A549 (cell line): ENCODE results near the gene MAPK8IP3. TPM values are rescaled to one million over a fixed set of nuclear protein-coding genes. Genes with fewer than 3 reads are reported as not detected.

ENCODE experiments used
- ATAC-seq, 2 experiments: fragments of 200-7000 bp in 1 of 2; fragments of >200 bp in 1 of 2; cut with Nextera tagmentation in 1 of 2; cut with Tn5 transposase in 1 of 2; 3 replicates each; pipeline versions ENCODE4 v1.8.0 to v1.9.1; 2018 to 2020; ENCODE audit warnings: mild to moderate bottlenecking in 1 of 2, moderate library complexity in 1 of 2
- CTCF ChIA-PET: fragments of 300-600 bp; sonication (Branson Sonifier 250); formaldehyde crosslinking; extraction: SDS; loops from one replicate; lab custom pipeline; 2021; ENCODE audit warnings: antibody characterized with exemption, inconsistent platforms; lab: Yijun Ruan, JAX
- POLR2A ChIA-PET: fragments of 350-600 bp; formaldehyde crosslinking; extraction: SDS; loops from one replicate; lab custom pipeline; 2021; ENCODE audit warnings: antibody characterized with exemption, inconsistent platforms; lab: Yijun Ruan, JAX
- DNase-seq, 2 experiments: peaks; one replicate each; pipeline versions ENCODE4 v3.0.0 to v3.0.0-alpha.2; 2011 to 2016; ENCODE audit warnings: low read depth in 1 of 2, low spot score in 1 of 2
- FAIRE-seq: peaks from 2 replicates; lab custom pipeline; 2011; peaks lifted over from hg19 to GRCh38; lab: Jason Lieb, UNC
- H3K27ac ChIP-seq, 2 experiments: fragments of >200 bp; sonication (Bioruptor Twin); formaldehyde crosslinking; 3 replicates each; pipeline ENCODE4 v1.5.1; 2016 to 2017
- H3K4me1 ChIP-seq: fragments of >200 bp; sonication (Bioruptor Twin); formaldehyde crosslinking; 3 replicates; pipeline ENCODE4 v1.6.1; 2016
- H3K4me2 ChIP-seq: fragments of >200 bp; sonication (Bioruptor Twin); formaldehyde crosslinking; 3 replicates; pipeline ENCODE4 v1.6.1; 2016
- H3K4me3 ChIP-seq: fragments of >200 bp; sonication (Bioruptor Twin); formaldehyde crosslinking; 3 replicates; pipeline ENCODE4 v1.5.1; 2016
- H3K9me3 ChIP-seq: fragments of >200 bp; sonication (Bioruptor Twin); formaldehyde crosslinking; 3 replicates; pipeline ENCODE4 v1.6.1; 2016
- CBX8 ChIP-seq: fragments of 200-600 bp; sonication (generic); IDR thresholded peaks from 2 replicates; pipeline ENCODE4 v1.6.1; 2016
- CHD2 ChIP-seq: fragments of 150-350 bp; IDR thresholded peaks from 2 replicates; pipeline ENCODE4 v1.6.1; 2014; ENCODE audit warnings: low read length; ENCODE audit not compliant: partially characterized antibody
- EHF ChIP-seq: fragments of 250-450 bp; sonication (Bioruptor Pico); IDR thresholded peaks from 2 replicates; pipeline ENCODE4 v1.5.0; 2020; ENCODE audit warnings: mild to moderate bottlenecking
- EHMT2 ChIP-seq: fragments of 200-600 bp; sonication (generic); IDR thresholded peaks from 2 replicates; pipeline ENCODE4 v1.6.1; 2016; ENCODE audit warnings: antibody characterized with exemption, low read depth, mild to moderate bottlenecking, moderate library complexity
- ESRRA ChIP-seq: fragments of 150-350 bp; IDR thresholded peaks from 2 replicates; pipeline ENCODE4 v1.6.1; 2014; ENCODE audit warnings: mild to moderate bottlenecking, low read length, borderline replicate concordance
- HDAC2 ChIP-seq: fragments of 200-600 bp; sonication (generic); IDR thresholded peaks from 2 replicates; pipeline ENCODE4 v1.6.1; 2016
- HEYL ChIP-seq: fragments of 250-450 bp; sonication (Bioruptor Pico); IDR thresholded peaks from 2 replicates; pipeline ENCODE4 v1.8.0; 2021; ENCODE audit warnings: mild to moderate bottlenecking, moderate library complexity
- HOXA7 ChIP-seq: fragments of 250-450 bp; sonication (Bioruptor Pico); IDR thresholded peaks from 2 replicates; pipeline ENCODE4 v1.5.0; 2020; ENCODE audit warnings: mild to moderate bottlenecking, moderate library complexity
- JUN ChIP-seq, 2 experiments: fragments of >200 bp; sonication (Bioruptor Twin); formaldehyde crosslinking; IDR thresholded peaks; 2 replicates in 1 of 2; 3 replicates in 1 of 2; pipeline ENCODE4 v1.6.1; 2016 to 2017
- PHF8 ChIP-seq: fragments of 200-600 bp; sonication (generic); IDR thresholded peaks from 2 replicates; pipeline ENCODE4 v1.6.1; 2016; ENCODE audit warnings: low read depth, mild to moderate bottlenecking, antibody characterized with exemption, moderate library complexity, borderline replicate concordance
- POLR2AphosphoS2 ChIP-seq: conservative IDR thresholded peaks from 2 replicates; pipeline ENCODE4 v1.6.1; 2012; ENCODE audit warnings: low read length, improper control_type of control experiment, inconsistent platforms
- RAD21 ChIP-seq, 2 experiments: fragments of >200 bp in 1 of 2; sonication (Bioruptor Twin) in 1 of 2; formaldehyde crosslinking in 1 of 2; IDR thresholded peaks in 1 of 2; conservative IDR thresholded peaks in 1 of 2; 2 replicates in 1 of 2; 3 replicates in 1 of 2; pipeline ENCODE4 v1.6.1; 2012 to 2018; ENCODE audit warnings: inconsistent platforms in 1 of 2
- TFCP2L1 ChIP-seq: fragments of 250-450 bp; sonication (Bioruptor Pico); IDR thresholded peaks from 2 replicates; pipeline ENCODE4 v1.5.0; 2021; ENCODE audit warnings: mild to moderate bottlenecking
- TP53 ChIP-seq: fragments of 250-450 bp; sonication (Bioruptor Pico); IDR thresholded peaks from 2 replicates; pipeline ENCODE4 v1.5.0; 2021; ENCODE audit warnings: mild to moderate bottlenecking, moderate library complexity
- ZNF302 ChIP-seq: fragments of 250-450 bp; sonication (Bioruptor Pico); IDR thresholded peaks from 2 replicates; pipeline ENCODE4 v1.9.0; 2021; ENCODE audit warnings: inconsistent platforms, mild to moderate bottlenecking, moderate library complexity
- WGBS: methylation state at CpG from one replicate; pipeline ENCODE4 v1.1.6; 2017; ENCODE audit errors: missing lambda C conversion rate; 5-methylcytosine and 5-hydroxymethylcytosine counted together
- polyA plus RNA-seq, 4 experiments: library from polyadenylated mRNA; depleted of rRNA in 3 of 4; stranded (reverse); fragments of >200 nt; fragmentation: RNase III in 1 of 4; extraction: RNeasy Plus Mini Kit Qiagen cat#74134 plus additional on column Dnase treatment in 1 of 4; gene quantifications; 2 replicates in 3 of 4; 3 replicates in 1 of 4; pipeline ENCODE4 v1.2.3, GENCODE V29; 2011 to 2017
- TF ChIP-seq, protein P1 (sequence below): IDR thresholded peaks from 2 replicates; pipeline ENCODE4 v1.6.1; 2012
- TF ChIP-seq, protein P2 (sequence below): fragments of 250-450 bp; sonication (Bioruptor Pico); IDR thresholded peaks from 2 replicates; pipeline ENCODE4 v1.5.0; 2020; ENCODE audit warnings: low read depth, mild to moderate bottlenecking, moderate library complexity
- TF ChIP-seq, protein P3 (sequence below): fragments of >200 bp; sonication (Bioruptor Twin); formaldehyde crosslinking; IDR thresholded peaks from 3 replicates; pipeline ENCODE4 v1.5.1; 2016
- TF ChIP-seq, protein P4 (sequence below): fragments of 250-450 bp; sonication (Bioruptor Pico); IDR thresholded peaks from 2 replicates; pipeline ENCODE4 v1.5.0; 2021; ENCODE audit warnings: mild to moderate bottlenecking, moderate library complexity, borderline replicate concordance
- TF ChIP-seq, protein P5 (sequence below): fragments of 200-600 bp; sonication (generic); IDR thresholded peaks from 2 replicates; pipeline ENCODE4 v1.6.1; 2016; ENCODE audit warnings: antibody characterized with exemption, mild to moderate bottlenecking, moderate library complexity

Gene MAPK8IP3
- polyA plus RNA-seq, 2 of the 4 experiments (the other 2 are of a cell fraction): 12.0 to 53.3 TPM

DNA sequence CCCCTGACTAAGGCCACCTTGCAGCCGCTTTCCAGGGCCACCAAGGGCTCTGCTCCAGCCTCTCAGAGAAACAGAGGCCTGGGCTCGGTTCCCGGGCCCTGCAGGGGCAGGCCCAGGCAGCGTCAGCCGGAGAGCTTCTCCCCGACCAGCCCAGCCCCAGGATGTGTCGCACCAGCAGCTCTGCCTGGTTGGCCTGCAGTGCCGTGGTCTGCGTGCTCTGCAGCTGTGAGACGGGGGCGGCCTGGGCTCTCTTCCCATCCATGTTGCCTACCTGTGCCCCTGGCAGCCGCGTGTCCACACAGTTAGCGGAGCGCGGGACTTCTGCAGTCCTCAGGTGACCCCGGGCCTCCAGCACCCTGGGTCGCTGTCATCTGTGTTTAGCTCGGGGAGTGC lies 82.7 kb downstream of the MAPK8IP3 start:
- Histone ChIP-seq H3K27ac (no peak overlapping the region), H3K4me2 (no peak overlapping the region), H3K4me3 (no peak overlapping the region), H3K4me1 (peaks cover 6% of the 10 kb centered on the region; the same call in 1 of the 3 replicates), H3K9me3 (no peaks in the 10 kb centered on the region)
- ATAC-seq (no peak), FAIRE-seq (no peak), DNase-seq (no peak)
- ChIA-PET CTCF (interaction anchor here (0.5 to 1.4 kb wide), 4 partner anchors 11 to 168 kb away, joined by 3 read pairs; partner anchors contain the start of gene MAPK8IP3), POLR2A (no interaction called here)
- TF ChIP-seq, protein P1, sequence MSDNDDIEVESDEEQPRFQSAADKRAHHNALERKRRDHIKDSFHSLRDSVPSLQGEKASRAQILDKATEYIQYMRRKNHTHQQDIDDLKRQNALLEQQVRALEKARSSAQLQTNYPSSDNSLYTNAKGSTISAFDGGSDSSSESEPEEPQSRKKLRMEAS: no peak
- TF ChIP-seq PHF8 (no peak), EHMT2 (no peak), HDAC2 (no peak)
- TF ChIP-seq, protein P2, sequence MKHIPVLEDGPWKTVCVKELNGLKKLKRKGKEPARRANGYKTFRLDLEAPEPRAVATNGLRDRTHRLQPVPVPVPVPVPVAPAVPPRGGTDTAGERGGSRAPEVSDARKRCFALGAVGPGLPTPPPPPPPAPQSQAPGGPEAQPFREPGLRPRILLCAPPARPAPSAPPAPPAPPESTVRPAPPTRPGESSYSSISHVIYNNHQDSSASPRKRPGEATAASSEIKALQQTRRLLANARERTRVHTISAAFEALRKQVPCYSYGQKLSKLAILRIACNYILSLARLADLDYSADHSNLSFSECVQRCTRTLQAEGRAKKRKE (CRISPR knock-in tag): no peak
- WGBS: 87% methylated on average over 10 of the region's 19 CpGs

DNA sequence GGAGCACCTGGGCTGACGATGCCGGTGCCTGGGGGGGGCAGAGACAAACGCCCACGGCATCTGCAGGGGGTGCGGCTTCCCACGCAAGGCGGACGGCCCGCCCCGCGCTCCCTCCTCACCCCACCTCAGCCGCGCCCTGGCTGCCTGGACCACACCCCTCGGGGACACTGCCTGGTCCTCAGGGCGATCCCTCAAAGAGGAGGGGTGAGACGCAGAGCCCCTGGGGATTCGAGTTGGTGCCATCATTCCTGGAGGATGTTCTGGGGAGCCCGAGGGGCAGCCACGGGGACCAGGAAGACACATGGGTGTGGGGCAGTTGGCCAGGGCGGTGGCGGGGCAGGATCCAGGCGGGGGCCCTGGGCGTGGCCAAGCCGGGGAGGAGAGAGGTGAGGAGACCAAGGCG lies 83.6 kb downstream of the MAPK8IP3 start:
- Histone ChIP-seq H3K27ac (no peak overlapping the region), H3K9me3 (no peaks in the 10 kb centered on the region), H3K4me2 (no peak overlapping the region), H3K4me1 (peaks cover 5% of the 10 kb centered on the region; the same call in 1 of the 3 replicates), H3K4me3 (no peak overlapping the region)
- WGBS: 98% methylated on average over 7 of the region's 25 CpGs
- FAIRE-seq (no peak), DNase-seq (no peak), ATAC-seq (no peak)
- ChIA-PET CTCF (interaction anchor here (1.4 kb wide), 1 partner anchor 12 kb away, joined by 3 read pairs; no protein-coding TSS in a partner anchor), POLR2A (no interaction called here)
- TF ChIP-seq, protein P3, sequence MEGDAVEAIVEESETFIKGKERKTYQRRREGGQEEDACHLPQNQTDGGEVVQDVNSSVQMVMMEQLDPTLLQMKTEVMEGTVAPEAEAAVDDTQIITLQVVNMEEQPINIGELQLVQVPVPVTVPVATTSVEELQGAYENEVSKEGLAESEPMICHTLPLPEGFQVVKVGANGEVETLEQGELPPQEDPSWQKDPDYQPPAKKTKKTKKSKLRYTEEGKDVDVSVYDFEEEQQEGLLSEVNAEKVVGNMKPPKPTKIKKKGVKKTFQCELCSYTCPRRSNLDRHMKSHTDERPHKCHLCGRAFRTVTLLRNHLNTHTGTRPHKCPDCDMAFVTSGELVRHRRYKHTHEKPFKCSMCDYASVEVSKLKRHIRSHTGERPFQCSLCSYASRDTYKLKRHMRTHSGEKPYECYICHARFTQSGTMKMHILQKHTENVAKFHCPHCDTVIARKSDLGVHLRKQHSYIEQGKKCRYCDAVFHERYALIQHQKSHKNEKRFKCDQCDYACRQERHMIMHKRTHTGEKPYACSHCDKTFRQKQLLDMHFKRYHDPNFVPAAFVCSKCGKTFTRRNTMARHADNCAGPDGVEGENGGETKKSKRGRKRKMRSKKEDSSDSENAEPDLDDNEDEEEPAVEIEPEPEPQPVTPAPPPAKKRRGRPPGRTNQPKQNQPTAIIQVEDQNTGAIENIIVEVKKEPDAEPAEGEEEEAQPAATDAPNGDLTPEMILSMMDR: no peak
- TF ChIP-seq ESRRA: no peak
- TF ChIP-seq TFCP2L1 (CRISPR knock-in tag): no peak

DNA sequence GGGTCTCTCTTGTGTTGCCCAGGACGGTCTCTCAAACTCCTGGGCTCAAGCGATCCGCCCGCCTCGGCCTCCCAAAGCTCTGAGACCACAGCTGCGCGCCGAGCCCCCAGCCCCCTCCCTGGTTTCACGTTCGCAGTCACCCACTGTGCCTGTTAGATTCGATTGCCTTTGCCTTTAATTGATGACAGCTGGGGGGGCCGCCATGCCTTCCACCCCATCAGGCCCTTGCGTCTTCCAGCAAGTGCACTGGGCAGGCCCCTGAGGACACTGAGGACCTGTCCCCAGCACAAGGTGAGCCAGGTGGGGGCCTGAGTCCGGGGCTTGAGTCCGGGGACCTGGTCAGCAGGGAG lies 84.2 kb downstream of the MAPK8IP3 start:
- no peak overlapping the region for H3K27ac ChIP-seq
- H3K4me2 ChIP-seq: no peak overlapping the region
- FAIRE-seq: no peak
- no peak for ATAC-seq
- TF ChIP-seq, protein P1: no peak
- TF ChIP-seq RAD21 (conservative IDR thresholded peaks at IDR 0.05 in 1 of 2, IDR thresholded peaks at IDR 0.05 in 1 of 2) (no peak), POLR2AphosphoS2 (no peak), CHD2 (no peak), TP53 (CRISPR knock-in tag) (no peak), HOXA7 (CRISPR knock-in tag) (no peak), HEYL (CRISPR knock-in tag) (no peak), EHF (CRISPR knock-in tag) (no peak), ZNF302 (no peak), CBX8 (no peak), JUN (IDR thresholded peaks at IDR 0.05) (no peak)
- TF ChIP-seq, protein P4, sequence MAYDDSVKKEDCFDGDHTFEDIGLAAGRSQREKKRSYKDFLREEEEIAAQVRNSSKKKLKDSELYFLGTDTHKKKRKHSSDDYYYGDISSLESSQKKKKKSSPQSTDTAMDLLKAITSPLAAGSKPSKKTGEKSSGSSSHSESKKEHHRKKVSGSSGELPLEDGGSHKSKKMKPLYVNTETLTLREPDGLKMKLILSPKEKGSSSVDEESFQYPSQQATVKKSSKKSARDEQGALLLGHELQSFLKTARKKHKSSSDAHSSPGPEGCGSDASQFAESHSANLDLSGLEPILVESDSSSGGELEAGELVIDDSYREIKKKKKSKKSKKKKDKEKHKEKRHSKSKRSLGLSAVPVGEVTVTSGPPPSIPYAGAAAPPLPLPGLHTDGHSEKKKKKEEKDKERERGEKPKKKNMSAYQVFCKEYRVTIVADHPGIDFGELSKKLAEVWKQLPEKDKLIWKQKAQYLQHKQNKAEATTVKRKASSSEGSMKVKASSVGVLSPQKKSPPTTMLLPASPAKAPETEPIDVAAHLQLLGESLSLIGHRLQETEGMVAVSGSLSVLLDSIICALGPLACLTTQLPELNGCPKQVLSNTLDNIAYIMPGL: no peak
- TF ChIP-seq, protein P5, sequence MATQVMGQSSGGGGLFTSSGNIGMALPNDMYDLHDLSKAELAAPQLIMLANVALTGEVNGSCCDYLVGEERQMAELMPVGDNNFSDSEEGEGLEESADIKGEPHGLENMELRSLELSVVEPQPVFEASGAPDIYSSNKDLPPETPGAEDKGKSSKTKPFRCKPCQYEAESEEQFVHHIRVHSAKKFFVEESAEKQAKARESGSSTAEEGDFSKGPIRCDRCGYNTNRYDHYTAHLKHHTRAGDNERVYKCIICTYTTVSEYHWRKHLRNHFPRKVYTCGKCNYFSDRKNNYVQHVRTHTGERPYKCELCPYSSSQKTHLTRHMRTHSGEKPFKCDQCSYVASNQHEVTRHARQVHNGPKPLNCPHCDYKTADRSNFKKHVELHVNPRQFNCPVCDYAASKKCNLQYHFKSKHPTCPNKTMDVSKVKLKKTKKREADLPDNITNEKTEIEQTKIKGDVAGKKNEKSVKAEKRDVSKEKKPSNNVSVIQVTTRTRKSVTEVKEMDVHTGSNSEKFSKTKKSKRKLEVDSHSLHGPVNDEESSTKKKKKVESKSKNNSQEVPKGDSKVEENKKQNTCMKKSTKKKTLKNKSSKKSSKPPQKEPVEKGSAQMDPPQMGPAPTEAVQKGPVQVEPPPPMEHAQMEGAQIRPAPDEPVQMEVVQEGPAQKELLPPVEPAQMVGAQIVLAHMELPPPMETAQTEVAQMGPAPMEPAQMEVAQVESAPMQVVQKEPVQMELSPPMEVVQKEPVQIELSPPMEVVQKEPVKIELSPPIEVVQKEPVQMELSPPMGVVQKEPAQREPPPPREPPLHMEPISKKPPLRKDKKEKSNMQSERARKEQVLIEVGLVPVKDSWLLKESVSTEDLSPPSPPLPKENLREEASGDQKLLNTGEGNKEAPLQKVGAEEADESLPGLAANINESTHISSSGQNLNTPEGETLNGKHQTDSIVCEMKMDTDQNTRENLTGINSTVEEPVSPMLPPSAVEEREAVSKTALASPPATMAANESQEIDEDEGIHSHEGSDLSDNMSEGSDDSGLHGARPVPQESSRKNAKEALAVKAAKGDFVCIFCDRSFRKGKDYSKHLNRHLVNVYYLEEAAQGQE: no peak
- TF ChIP-seq, protein P3: no peak
- no peaks in the 10 kb centered on the region for H3K9me3 ChIP-seq
- no peak for DNase-seq
- no peak overlapping the region for H3K4me3 ChIP-seq
- ChIA-PET POLR2A (no interaction called here), CTCF (interaction anchor here (0.8 to 1.4 kb wide), 2 partner anchors 11 to 13 kb away, joined by 3 read pairs; no protein-coding TSS in a partner anchor)
- peaks cover 5% of the 10 kb centered on the region; the same call in 1 of the 3 replicates for H3K4me1 ChIP-seq
- WGBS: 94% methylated on average over 13 of the region's 15 CpGs
